Endodermal cell (in vitro differentiated cells): Measurements from ENCODE around the gene MAP1S. TPM values are rescaled to one million over a fixed set of nuclear protein-coding genes. Genes with fewer than 3 reads are reported as not detected.

Experiments used
- DNase-seq: peaks from one replicate; pipeline ENCODE4 v3.0.0-alpha.2; 2017
- H3K27ac ChIP-seq: 2 replicates; pipeline ENCODE4 v1.5.1; 2013; ENCODE audit warnings: mild to moderate bottlenecking, low read depth, low read length, moderate library complexity
- H3K27me3 ChIP-seq: 2 replicates; pipeline ENCODE4 v1.6.1; 2013; ENCODE audit warnings: mild to moderate bottlenecking, low read length, moderate library complexity; ENCODE audit not compliant: insufficient read depth, control insufficient read depth, poor library complexity, severe bottlenecking
- H3K36me3 ChIP-seq: 2 replicates; pipeline ENCODE4 v1.7.0; 2013; ENCODE audit warnings: mild to moderate bottlenecking, low read length, moderate library complexity; ENCODE audit not compliant: control insufficient read depth, insufficient read depth
- H3K4me1 ChIP-seq: one replicate; pipeline ENCODE4 v1.7.0; 2013; ENCODE audit warnings: low read length; ENCODE audit not compliant: control insufficient read depth, insufficient read depth
- H3K4me3 ChIP-seq: 2 replicates; pipeline ENCODE4 v1.5.1; 2013; ENCODE audit warnings: mild to moderate bottlenecking, low read length, moderate library complexity
- H3K9ac ChIP-seq: 2 replicates; pipeline ENCODE4 v1.6.1; 2013; ENCODE audit warnings: mild to moderate bottlenecking, low read length, moderate library complexity; ENCODE audit not compliant: poor library complexity, severe bottlenecking; ENCODE audit errors: extremely low read depth
- H3K9me3 ChIP-seq: 2 replicates; pipeline ENCODE4 v1.6.1; 2013; ENCODE audit warnings: mild to moderate bottlenecking, low read length, moderate library complexity; ENCODE audit not compliant: control insufficient read depth
- H3K27ac Mint-ChIP-seq: 2 replicates; pipeline ENCODE4 v1.8.0; 2020; ENCODE audit warnings: mixed read lengths
- H3K27me3 Mint-ChIP-seq: 2 replicates; pipeline ENCODE4 v1.8.0; 2021; ENCODE audit warnings: mild to moderate bottlenecking, mixed read lengths; ENCODE audit not compliant: insufficient read depth
- H3K36me3 Mint-ChIP-seq: 2 replicates; pipeline ENCODE4 v1.8.0; 2020; ENCODE audit warnings: low read depth, mixed read lengths
- H3K4me1 Mint-ChIP-seq: 2 replicates; pipeline ENCODE4 v1.8.0; 2020; ENCODE audit warnings: mixed read lengths
- H3K4me3 Mint-ChIP-seq: 2 replicates; pipeline ENCODE4 v1.8.0; 2020; ENCODE audit warnings: mild to moderate bottlenecking, moderate library complexity, mixed read lengths
- H3K9me3 Mint-ChIP-seq: 2 replicates; pipeline ENCODE4 v1.8.0; 2020; ENCODE audit warnings: mild to moderate bottlenecking, mixed read lengths
- WGBS, 2 experiments: methylation state at CpG; one replicate each; pipeline versions ENCODE4 v1.1.5 to v1.1.7; 2013; ENCODE audit warnings: missing lambda C conversion rate in 2 of 2, mixed read lengths in 1 of 2; ENCODE audit not compliant: insufficient coverage in 1 of 2, insufficient read length in 1 of 2; 5-methylcytosine and 5-hydroxymethylcytosine counted together
- total RNA-seq, 2 donors: library from RNA; stranded (reverse); fragmentation: NEBNext Ultra II Directional in 1 of 2; extraction: Animal tissue kit (Norgen Biotek cat#: 25700) in 1 of 2; gene quantifications; 2 replicates in 1 of 2; 3 replicates in 1 of 2; pipeline ENCODE4 v1.2.1, GENCODE V29; 2021
- TF ChIP-seq, protein P1 (sequence below): fragments of 200-600 bp; sonication (generic); conservative IDR thresholded peaks from 2 replicates; pipeline ENCODE4 v1.5.0; 2021; ENCODE audit warnings: antibody characterized with exemption, mild to moderate bottlenecking

Gene MAP1S
- total RNA-seq, 2 donors from 2014 or later: 90.2 to 96.7 TPM

- H3K9ac ChIP-seq: no peak overlapping the region
- H3K4me1 Mint-ChIP-seq: no peaks in the 10 kb centered on the region
- TF ChIP-seq, protein P1, sequence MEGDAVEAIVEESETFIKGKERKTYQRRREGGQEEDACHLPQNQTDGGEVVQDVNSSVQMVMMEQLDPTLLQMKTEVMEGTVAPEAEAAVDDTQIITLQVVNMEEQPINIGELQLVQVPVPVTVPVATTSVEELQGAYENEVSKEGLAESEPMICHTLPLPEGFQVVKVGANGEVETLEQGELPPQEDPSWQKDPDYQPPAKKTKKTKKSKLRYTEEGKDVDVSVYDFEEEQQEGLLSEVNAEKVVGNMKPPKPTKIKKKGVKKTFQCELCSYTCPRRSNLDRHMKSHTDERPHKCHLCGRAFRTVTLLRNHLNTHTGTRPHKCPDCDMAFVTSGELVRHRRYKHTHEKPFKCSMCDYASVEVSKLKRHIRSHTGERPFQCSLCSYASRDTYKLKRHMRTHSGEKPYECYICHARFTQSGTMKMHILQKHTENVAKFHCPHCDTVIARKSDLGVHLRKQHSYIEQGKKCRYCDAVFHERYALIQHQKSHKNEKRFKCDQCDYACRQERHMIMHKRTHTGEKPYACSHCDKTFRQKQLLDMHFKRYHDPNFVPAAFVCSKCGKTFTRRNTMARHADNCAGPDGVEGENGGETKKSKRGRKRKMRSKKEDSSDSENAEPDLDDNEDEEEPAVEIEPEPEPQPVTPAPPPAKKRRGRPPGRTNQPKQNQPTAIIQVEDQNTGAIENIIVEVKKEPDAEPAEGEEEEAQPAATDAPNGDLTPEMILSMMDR: no peak
- H3K9me3 Mint-ChIP-seq: peaks cover 8% of the 10 kb centered on the region
- peaks cover 6% of the 10 kb centered on the region for H3K36me3 Mint-ChIP-seq
- no peaks in the 10 kb centered on the region for H3K36me3 ChIP-seq
- no peaks in the 10 kb centered on the region for H3K9me3 ChIP-seq
- H3K27me3 Mint-ChIP-seq: no peaks in the 10 kb centered on the region
- WGBS, 2 experiments: 90 to 95% methylated on average over 4 to 19 of the region's 19 CpGs
- no peak for DNase-seq
- H3K27ac Mint-ChIP-seq: peak overlapping the region; percentile 4
- H3K27me3 ChIP-seq: no peaks in the 10 kb centered on the region
- no peak overlapping the region for H3K4me3 ChIP-seq
- no peak overlapping the region for H3K27ac ChIP-seq
- no peak overlapping the region for H3K4me3 Mint-ChIP-seq
- no peaks in the 10 kb centered on the region for H3K4me1 ChIP-seq
Observed at GRCh38 chr19:17673937-17674799, 45.1 kb upstream of the MAP1S start.

GRCh38 chr19:17676295-17676694 lies 43.0 kb upstream of the MAP1S start:
- H3K9ac ChIP-seq: no peak overlapping the region
- H3K9me3 ChIP-seq: no peaks in the 10 kb centered on the region
- Mint-ChIP-seq H3K36me3 (peaks cover 6% of the 10 kb centered on the region), H3K27me3 (peaks cover 7% of the 10 kb centered on the region), H3K4me3 (no peak overlapping the region), H3K9me3 (peaks cover 8% of the 10 kb centered on the region), H3K4me1 (peaks cover 7% of the 10 kb centered on the region), H3K27ac (no peak overlapping the region)
- 83 to 90% methylated on average over 2 of the region's 2 CpGs for whole genome bisulfite sequencing, 2 experiments
- no peak for DNase-seq
- H3K27ac ChIP-seq: no peak overlapping the region
- TF ChIP-seq, protein P1: no peak
- no peak overlapping the region for H3K4me3 ChIP-seq
- no peaks in the 10 kb centered on the region for H3K36me3 ChIP-seq
- H3K4me1 ChIP-seq: no peaks in the 10 kb centered on the region
- H3K27me3 ChIP-seq: no peaks in the 10 kb centered on the region

GRCh38 chr19:17677002-17677401 lies 42.3 kb upstream of the MAP1S start:
- 82% methylated on average over 2 of the region's 2 CpGs; no CpG with 5 or more reads in 1 of the 2 experiments for WGBS, 2 experiments
- Histone ChIP-seq H3K4me3 (no peak overlapping the region), H3K36me3 (no peaks in the 10 kb centered on the region), H3K9me3 (no peaks in the 10 kb centered on the region), H3K27me3 (no peaks in the 10 kb centered on the region), H3K9ac (no peak overlapping the region), H3K27ac (no peak overlapping the region), H3K4me1 (no peaks in the 10 kb centered on the region)
- H3K4me1 Mint-ChIP-seq: peaks cover 7% of the 10 kb centered on the region
- TF ChIP-seq, protein P1: peak; percentile 60
- DNase-seq: no peak
- H3K27ac Mint-ChIP-seq: no peak overlapping the region
- H3K9me3 Mint-ChIP-seq: peaks cover 6% of the 10 kb centered on the region
- no peak overlapping the region for H3K4me3 Mint-ChIP-seq
- peaks cover 9% of the 10 kb centered on the region for H3K27me3 Mint-ChIP-seq
- peaks cover 4% of the 10 kb centered on the region for H3K36me3 Mint-ChIP-seq
